Measurements from ENCODE around the gene RCE1. TPM values are rescaled to one million over a fixed set of nuclear protein-coding genes. Genes with fewer than 3 reads are reported as not detected.

Gene RCE1
- total RNA-seq, 1 experiment from 2014 or later = 33.1 TPM

- Histone ChIP-seq H3K4me3 (ENCODE audit: low read depth, low read length, poor library complexity, severe bottlenecking) (no peak overlapping the region), H3K27me3 (replicated peaks; ENCODE audit: insufficient read depth, low read depth, low read length, poor library complexity) (no peaks in the 10 kb centered on the region), H3K4me1 (ENCODE audit: insufficient read depth, low read length, poor library complexity, severe bottlenecking) (no peaks in the 10 kb centered on the region), H3K9me3 (ENCODE audit: low read depth, low read length, poor library complexity, severe bottlenecking) (no peaks in the 10 kb centered on the region), H3K27ac (ENCODE audit: low read depth, low read length, poor library complexity, severe bottlenecking) (no peak overlapping the region), H3K36me3 (ENCODE audit: insufficient read depth, low read length, poor library complexity, severe bottlenecking) (no peaks in the 10 kb centered on the region)
- DNase-seq (ENCODE audit: low spot score) = no peak
- CTCF ChIA-PET = no interaction called here
- intact Hi-C loops (cut with micrococcal nuclease; ENCODE audit: unreplicated experiment) = no loop called here
- BruUV-seq (replicated peaks) = no TSS peak
- POLR2A ChIA-PET (ENCODE audit: low non-redundant PET) = no interaction called here
- TF ChIP-seq EZH2 (IDR thresholded peaks at IDR 0.05; ENCODE audit: borderline replicate concordance, low read depth, low read length, poor library complexity, severe bottlenecking) = no peak
- TF ChIP-seq, protein P1, sequence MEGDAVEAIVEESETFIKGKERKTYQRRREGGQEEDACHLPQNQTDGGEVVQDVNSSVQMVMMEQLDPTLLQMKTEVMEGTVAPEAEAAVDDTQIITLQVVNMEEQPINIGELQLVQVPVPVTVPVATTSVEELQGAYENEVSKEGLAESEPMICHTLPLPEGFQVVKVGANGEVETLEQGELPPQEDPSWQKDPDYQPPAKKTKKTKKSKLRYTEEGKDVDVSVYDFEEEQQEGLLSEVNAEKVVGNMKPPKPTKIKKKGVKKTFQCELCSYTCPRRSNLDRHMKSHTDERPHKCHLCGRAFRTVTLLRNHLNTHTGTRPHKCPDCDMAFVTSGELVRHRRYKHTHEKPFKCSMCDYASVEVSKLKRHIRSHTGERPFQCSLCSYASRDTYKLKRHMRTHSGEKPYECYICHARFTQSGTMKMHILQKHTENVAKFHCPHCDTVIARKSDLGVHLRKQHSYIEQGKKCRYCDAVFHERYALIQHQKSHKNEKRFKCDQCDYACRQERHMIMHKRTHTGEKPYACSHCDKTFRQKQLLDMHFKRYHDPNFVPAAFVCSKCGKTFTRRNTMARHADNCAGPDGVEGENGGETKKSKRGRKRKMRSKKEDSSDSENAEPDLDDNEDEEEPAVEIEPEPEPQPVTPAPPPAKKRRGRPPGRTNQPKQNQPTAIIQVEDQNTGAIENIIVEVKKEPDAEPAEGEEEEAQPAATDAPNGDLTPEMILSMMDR (conservative IDR thresholded peaks at IDR 0.05; ENCODE audit: low read depth, low read length) = no peak
These were observed 24.8 kb upstream of the RCE1 start for GRCh38 chr11:66818231-66818955.

DNA sequence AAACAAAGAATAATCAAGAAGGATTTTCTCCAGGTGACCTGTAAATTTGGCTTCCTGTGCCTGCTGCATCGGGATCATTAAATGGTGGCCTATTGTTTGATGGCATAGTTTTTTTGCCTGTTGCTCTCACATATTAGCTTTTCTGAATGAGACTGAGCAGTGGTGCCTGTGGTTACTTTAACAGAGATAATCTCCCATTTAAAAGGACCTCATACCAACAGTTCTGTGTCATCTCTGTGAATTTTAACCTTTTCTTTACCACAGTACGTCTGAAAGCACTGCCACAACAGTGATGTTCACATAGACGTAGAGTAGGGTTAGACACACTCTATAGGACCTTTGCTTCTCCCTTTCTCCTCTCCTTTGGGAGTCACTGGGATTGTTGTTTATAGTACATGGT, 22.9 kb upstream of the RCE1 start:
- ChIA-PET POLR2A (ENCODE audit: low non-redundant PET) (no interaction called here), CTCF (no interaction called here)
- TF ChIP-seq EZH2 (IDR thresholded peaks at IDR 0.05; ENCODE audit: borderline replicate concordance, low read depth, low read length, poor library complexity, severe bottlenecking) = no peak
- TF ChIP-seq, protein P1 (conservative IDR thresholded peaks at IDR 0.05; ENCODE audit: low read depth, low read length) = no peak
- H3K4me1 ChIP-seq (ENCODE audit: insufficient read depth, low read length, poor library complexity, severe bottlenecking) = no peaks in the 10 kb centered on the region
- DNase-seq (ENCODE audit: low spot score) = no peak
- no peak overlapping the region for H3K27ac ChIP-seq (ENCODE audit: low read depth, low read length, poor library complexity, severe bottlenecking)
- H3K27me3 ChIP-seq (replicated peaks; ENCODE audit: insufficient read depth, low read depth, low read length, poor library complexity) = no peaks in the 10 kb centered on the region
- intact Hi-C loops (cut with micrococcal nuclease; ENCODE audit: unreplicated experiment) = no loop called here
- BruUV-seq (replicated peaks) = no TSS peak
- no peak overlapping the region for H3K4me3 ChIP-seq (ENCODE audit: low read depth, low read length, poor library complexity, severe bottlenecking)
- no peaks in the 10 kb centered on the region for H3K36me3 ChIP-seq (ENCODE audit: insufficient read depth, low read length, poor library complexity, severe bottlenecking)
- no peaks in the 10 kb centered on the region for H3K9me3 ChIP-seq (ENCODE audit: low read depth, low read length, poor library complexity, severe bottlenecking)

DNA sequence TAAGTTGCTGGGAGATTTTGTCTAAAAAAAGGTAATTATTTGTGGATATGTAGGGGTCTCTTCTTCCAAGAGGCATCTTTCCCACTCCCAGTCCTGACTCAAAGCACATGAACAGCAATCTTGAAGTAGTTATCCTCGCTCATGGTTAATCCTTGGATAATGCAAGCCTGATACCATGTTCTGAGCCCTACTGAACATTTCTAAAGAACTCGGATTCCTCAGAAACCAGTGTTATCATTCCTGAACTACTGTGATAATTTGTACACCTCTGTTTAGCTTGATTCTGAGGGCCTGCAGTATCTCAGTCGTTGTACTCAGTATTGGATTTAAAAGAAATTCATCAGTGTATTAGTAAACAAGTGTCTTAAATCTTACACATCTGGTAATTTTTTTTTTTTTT, 22.3 kb upstream of the RCE1 start:
- POLR2A ChIA-PET (ENCODE audit: low non-redundant PET) = no interaction called here
- H3K36me3 ChIP-seq (ENCODE audit: insufficient read depth, low read length, poor library complexity, severe bottlenecking) = no peaks in the 10 kb centered on the region
- no peak overlapping the region for H3K4me3 ChIP-seq (ENCODE audit: low read depth, low read length, poor library complexity, severe bottlenecking)
- no peaks in the 10 kb centered on the region for H3K4me1 ChIP-seq (ENCODE audit: insufficient read depth, low read length, poor library complexity, severe bottlenecking)
- no TSS peak for BruUV-seq (replicated peaks)
- CTCF ChIA-PET = no interaction called here
- TF ChIP-seq, protein P1 (conservative IDR thresholded peaks at IDR 0.05; ENCODE audit: low read depth, low read length) = no peak
- TF ChIP-seq EZH2 (IDR thresholded peaks at IDR 0.05; ENCODE audit: borderline replicate concordance, low read depth, low read length, poor library complexity, severe bottlenecking) = no peak
- DNase-seq (ENCODE audit: low spot score) = no peak
- no peak overlapping the region for H3K27ac ChIP-seq (ENCODE audit: low read depth, low read length, poor library complexity, severe bottlenecking)
- H3K27me3 ChIP-seq (replicated peaks; ENCODE audit: insufficient read depth, low read depth, low read length, poor library complexity) = no peaks in the 10 kb centered on the region
- no peaks in the 10 kb centered on the region for H3K9me3 ChIP-seq (ENCODE audit: low read depth, low read length, poor library complexity, severe bottlenecking)
- intact Hi-C loops (cut with micrococcal nuclease; ENCODE audit: unreplicated experiment) = no loop called here

Data from A673 (cell line).